ENCODE measurements around the gene RAB34. TPM values are rescaled to one million over a fixed set of nuclear protein-coding genes. Genes with fewer than 3 reads are reported as not detected.

Gene RAB34
- polyA plus RNA-seq, 3 donors: 66.7 to 93.3 (median 79.1) TPM

DNA sequence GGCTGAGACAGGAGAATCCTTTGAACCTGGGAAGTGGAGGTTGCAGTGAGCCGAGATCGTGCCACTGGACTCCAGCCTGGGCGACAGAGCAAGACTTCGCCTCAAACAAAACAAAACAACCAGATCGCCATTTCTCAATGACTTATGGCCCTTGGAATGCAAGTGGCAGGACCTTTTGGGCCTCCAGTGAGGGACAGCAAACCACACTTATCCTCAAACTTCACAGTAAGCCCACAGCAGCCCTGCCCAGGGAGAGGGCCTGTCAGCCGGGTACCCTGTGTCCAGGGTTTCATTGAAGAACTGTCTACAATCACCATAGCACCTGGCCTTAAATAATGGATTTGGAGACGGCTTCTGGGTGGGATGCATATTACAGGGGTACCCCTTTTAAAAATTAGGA is 37.8 kb upstream of the RAB34 start:
- DNase-seq: no peak

DNA sequence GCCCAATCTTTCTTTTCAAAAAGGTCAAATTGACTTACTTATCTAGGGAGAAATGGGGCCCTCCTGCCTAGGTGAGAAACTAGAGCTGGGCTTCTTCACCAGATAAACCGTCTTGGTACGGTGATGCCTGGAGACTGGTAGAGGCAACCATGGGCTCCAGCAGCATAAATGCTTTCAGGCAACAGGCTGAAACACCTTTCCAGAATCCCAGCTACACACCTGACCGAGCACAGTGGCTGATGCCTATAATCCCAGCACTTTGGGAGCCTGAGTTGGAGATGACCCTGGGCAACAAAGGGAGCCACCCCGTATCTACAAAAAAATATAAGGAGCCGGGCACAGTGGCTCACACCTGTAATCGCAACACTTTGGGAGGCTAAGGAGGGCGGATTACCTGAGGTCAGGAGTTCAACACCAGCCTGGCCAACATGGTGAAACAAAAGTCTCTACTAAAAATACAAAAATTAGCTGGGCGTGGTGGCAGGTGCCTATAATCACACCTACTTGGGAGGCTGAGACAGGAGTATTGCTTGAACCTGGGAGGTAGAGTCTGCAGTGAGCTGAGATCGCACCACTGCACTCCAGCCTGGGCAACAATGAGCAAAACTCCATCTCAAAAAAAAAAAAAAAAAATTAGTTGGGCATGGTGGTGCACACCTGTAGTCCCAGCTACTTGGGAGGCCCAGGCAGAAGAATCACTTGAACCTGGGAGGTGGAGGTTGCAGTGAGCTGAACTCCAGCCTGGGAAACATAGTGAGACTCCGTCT is 34.1 kb upstream of the RAB34 start:
- Mint-ChIP-seq H3K4me1 (peaks cover 6% of the 10 kb centered on the region), H3K27me3 (ENCODE audit: low read depth in 3 of 3) (peaks cover 2 to 11% (median 3%) of the 10 kb centered on the region in 3 donors), H3K4me3 (no peak overlapping the region), H3K9me3 (no peaks in the 10 kb centered on the region), H3K36me3 (peaks cover 5 to 14% of the 10 kb centered on the region in 2 donors), H3K27ac (no peak overlapping the region)
- TF ChIP-seq, protein P1, sequence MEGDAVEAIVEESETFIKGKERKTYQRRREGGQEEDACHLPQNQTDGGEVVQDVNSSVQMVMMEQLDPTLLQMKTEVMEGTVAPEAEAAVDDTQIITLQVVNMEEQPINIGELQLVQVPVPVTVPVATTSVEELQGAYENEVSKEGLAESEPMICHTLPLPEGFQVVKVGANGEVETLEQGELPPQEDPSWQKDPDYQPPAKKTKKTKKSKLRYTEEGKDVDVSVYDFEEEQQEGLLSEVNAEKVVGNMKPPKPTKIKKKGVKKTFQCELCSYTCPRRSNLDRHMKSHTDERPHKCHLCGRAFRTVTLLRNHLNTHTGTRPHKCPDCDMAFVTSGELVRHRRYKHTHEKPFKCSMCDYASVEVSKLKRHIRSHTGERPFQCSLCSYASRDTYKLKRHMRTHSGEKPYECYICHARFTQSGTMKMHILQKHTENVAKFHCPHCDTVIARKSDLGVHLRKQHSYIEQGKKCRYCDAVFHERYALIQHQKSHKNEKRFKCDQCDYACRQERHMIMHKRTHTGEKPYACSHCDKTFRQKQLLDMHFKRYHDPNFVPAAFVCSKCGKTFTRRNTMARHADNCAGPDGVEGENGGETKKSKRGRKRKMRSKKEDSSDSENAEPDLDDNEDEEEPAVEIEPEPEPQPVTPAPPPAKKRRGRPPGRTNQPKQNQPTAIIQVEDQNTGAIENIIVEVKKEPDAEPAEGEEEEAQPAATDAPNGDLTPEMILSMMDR (IDR thresholded peaks at IDR 0.05): no peak
- no peak overlapping the region for H3K4me2 ChIP-seq (replicated peaks; ENCODE audit: extremely low read depth, low read length, poor library complexity, severe bottlenecking)
- no peaks in the 10 kb centered on the region for H3K27me3 ChIP-seq (ENCODE audit: control insufficient read depth in 2 of 2, insufficient read depth in 2 of 2, low read length in 2 of 2)
- no peak overlapping the region for H2AFZ ChIP-seq (ENCODE audit: insufficient read depth, low read depth, low read length, poor library complexity, severe bottlenecking)
- DNase-seq: no peak
- no peaks in the 10 kb centered on the region for H4K20me1 ChIP-seq (ENCODE audit: insufficient read depth, low read length)
- intact Hi-C loops (cut with micrococcal nuclease): no loop called here
- no peak overlapping the region for H3K27ac ChIP-seq (ENCODE audit: low read depth in 1 of 2, low read length in 2 of 2)
- H3K9ac ChIP-seq (ENCODE audit: insufficient read depth, low read length, poor library complexity, severe bottlenecking): no peak overlapping the region
- no peaks in the 10 kb centered on the region for H3K4me1 ChIP-seq (ENCODE audit: control insufficient read depth in 1 of 2, insufficient read depth in 2 of 2, low read length in 2 of 2)
- H3K79me2 ChIP-seq (ENCODE audit: insufficient read depth, low read length): no peaks in the 10 kb centered on the region
- WGBS (ENCODE audit: insufficient coverage): 98% methylated on average over 5 of the region's 10 CpGs
- no peak overlapping the region for H3K4me3 ChIP-seq (replicated peaks in 1 of 3; ENCODE audit: low read depth in 2 of 3, low read length in 3 of 3)
- no peaks in the 10 kb centered on the region for H3K36me3 ChIP-seq (replicated peaks in 1 of 2; ENCODE audit: control insufficient read depth in 1 of 2, insufficient read depth in 2 of 2, low read length in 2 of 2)
- no peaks in the 10 kb centered on the region for H3K9me3 ChIP-seq (replicated peaks in 1 of 2; ENCODE audit: control insufficient read depth in 1 of 2, insufficient read depth in 1 of 2, low read length in 2 of 2)

More for the DNA sequence above, 37.8 kb upstream of the RAB34 start:
- Mint-ChIP-seq H3K9me3 (no peaks in the 10 kb centered on the region), H3K4me3 (no peak overlapping the region), H3K36me3 (peaks cover 30 to 39% of the 10 kb centered on the region in 2 donors), H3K27me3 (ENCODE audit: low read depth in 3 of 3) (peaks cover 0 to 4% (median 0%) of the 10 kb centered on the region in 3 donors), H3K4me1 (peaks cover 6% of the 10 kb centered on the region), H3K27ac (no peak overlapping the region)
- Histone ChIP-seq H3K9me3 (replicated peaks in 1 of 2; ENCODE audit: control insufficient read depth in 1 of 2, insufficient read depth in 1 of 2, low read length in 2 of 2) (no peaks in the 10 kb centered on the region), H2AFZ (ENCODE audit: insufficient read depth, low read depth, low read length, poor library complexity, severe bottlenecking) (no peak overlapping the region), H3K4me3 (replicated peaks in 1 of 3; ENCODE audit: low read depth in 2 of 3, low read length in 3 of 3) (no peak overlapping the region), H3K4me2 (replicated peaks; ENCODE audit: extremely low read depth, low read length, poor library complexity, severe bottlenecking) (no peak overlapping the region), H3K36me3 (replicated peaks in 1 of 2; ENCODE audit: control insufficient read depth in 1 of 2, insufficient read depth in 2 of 2, low read length in 2 of 2) (peaks cover 18 to 30% of the 10 kb centered on the region in 2 donors), H3K27me3 (ENCODE audit: control insufficient read depth in 2 of 2, insufficient read depth in 2 of 2, low read length in 2 of 2) (no peaks in the 10 kb centered on the region), H3K9ac (ENCODE audit: insufficient read depth, low read length, poor library complexity, severe bottlenecking) (no peak overlapping the region), H3K79me2 (ENCODE audit: insufficient read depth, low read length) (no peaks in the 10 kb centered on the region), H3K27ac (ENCODE audit: low read depth in 1 of 2, low read length in 2 of 2) (no peak overlapping the region), H3K4me1 (ENCODE audit: control insufficient read depth in 1 of 2, insufficient read depth in 2 of 2, low read length in 2 of 2) (peaks cover under 1% of the 10 kb centered on the region in 2 donors), H4K20me1 (ENCODE audit: insufficient read depth, low read length) (no peaks in the 10 kb centered on the region)
- TF ChIP-seq, protein P1 (IDR thresholded peaks at IDR 0.05): no peak
- WGBS (ENCODE audit: insufficient coverage): 100% methylated on average over 1 of the region's 7 CpGs
- intact Hi-C loops (cut with micrococcal nuclease): no loop called here
